ENCODE results near the gene RBL1. TPM values are rescaled to one million over a fixed set of nuclear protein-coding genes. Genes with fewer than 3 reads are reported as not detected.

The RBL1 gene
- total and polyA plus RNA-seq, 7 donors = 0.60 to 7.9 (median 3.6) TPM

GRCh38 chr20:36951979-36952738, 143.6 kb downstream of the RBL1 start:
- peaks cover 0 to 14% (median 4%) of the 10 kb centered on the region in 4 donors for H3K4me1 ChIP-seq
- TF ChIP-seq POLR2A (IDR thresholded peaks at IDR 0.05) = no peak
- no peak for TF ChIP-seq POLR2AphosphoS5 (IDR thresholded peaks at IDR 0.05)
- TF ChIP-seq CTCF (IDR thresholded peaks at IDR 0.05) = no peak
- TF ChIP-seq EP300 (IDR thresholded peaks at IDR 0.05) = no peak
- intact Hi-C loops (cut with DNase I) = no loop called here

GRCh38 chr20:36951198-36951978, 144.4 kb downstream of the RBL1 start, which contains the start of gene SAMHD1:
Gene SAMHD1, minus strand, starts transcription at chr20:36951708. Its CDS starts 65 bp downstream, at chr20:36951643.
- 0 to 1% methylated on average over 66 of the region's 66 CpGs for WGBS, 2 donors
- intact Hi-C loops (cut with DNase I) = no loop called here

More at GRCh38 chr20:36951979-36952738, 143.6 kb downstream of the RBL1 start:
- no peaks in the 10 kb centered on the region for H3K27me3 ChIP-seq
- WGBS, 2 donors = 28 to 36% methylated on average over 11 of the region's 11 CpGs
- H3K9me3 ChIP-seq = no peaks in the 10 kb centered on the region
- DNase-seq = no peak
- H3K36me3 ChIP-seq = no peaks in the 10 kb centered on the region
- peak overlapping the region; percentile 61 to 95 (median 93) for H3K4me3 ChIP-seq
- H3K27ac ChIP-seq = peak overlapping the region; percentile 79 to 96 (median 88)

GRCh38 chr20:36950414-36951197, 145.2 kb downstream of the RBL1 start:
- peaks cover 0 to 10% (median 4%) of the 10 kb centered on the region in 4 donors for H3K36me3 ChIP-seq
- H3K27me3 ChIP-seq = no peaks in the 10 kb centered on the region
- WGBS, 2 donors = 2 to 4% methylated on average over 24 of the region's 24 CpGs
- peaks cover 0 to 14% (median 6%) of the 10 kb centered on the region in 4 donors for H3K4me1 ChIP-seq
- H3K9me3 ChIP-seq = no peaks in the 10 kb centered on the region
- DNase-seq = peak; percentile 63
- peak overlapping the region; percentile 61 to 95 (median 93) for H3K4me3 ChIP-seq
- peak overlapping the region; percentile 79 to 96 (median 88) for H3K27ac ChIP-seq
- TF ChIP-seq POLR2AphosphoS5 (IDR thresholded peaks at IDR 0.05) (peak in 1 of 4 donors; percentile 24), POLR2A (IDR thresholded peaks at IDR 0.05) (no peak)
- intact Hi-C loops (cut with DNase I) = no loop called here

More at GRCh38 chr20:36951198-36951978, 144.4 kb downstream of the RBL1 start, which contains the start of gene SAMHD1:
- H3K4me1 ChIP-seq = peaks cover 0 to 14% (median 4%) of the 10 kb centered on the region in 4 donors
- DNase-seq = peak; percentile 99
- peak; percentile 89 to 97 (median 94) for TF ChIP-seq POLR2AphosphoS5 (IDR thresholded peaks at IDR 0.05)
- peak; percentile 71 to 72 for TF ChIP-seq POLR2A (IDR thresholded peaks at IDR 0.05)
- TF ChIP-seq CTCF (IDR thresholded peaks at IDR 0.05) = no peak
- H3K9me3 ChIP-seq = no peaks in the 10 kb centered on the region
- H3K27me3 ChIP-seq = no peaks in the 10 kb centered on the region
- peaks cover 0 to 2% (median under 1%) of the 10 kb centered on the region in 4 donors for H3K36me3 ChIP-seq
- H3K4me3 ChIP-seq = peak within 1 kb of the TSS; percentile 61 to 95 (median 93)
- H3K27ac ChIP-seq = peak within 1 kb of the TSS; percentile 79 to 96 (median 88)

Small RNA genes lying within 50 kb of the gene (small RNA-seq; reads per million reads assigned to genes)
- gene RPS3AP3 = 0 reads per million in 3 donors

Other genes starting within 250 kb of the RBL1 start
- gene TLDC2, start 219.9 kb downstream of the RBL1 start, total RNA-seq = under 1 TPM in 1 of 4 donors, not detected in 3; 0.36 TPM
- 10 to 100 TPM; 14.6 to 25.8 (median 24.3) TPM for gene TLDC2, start 219.9 kb downstream of the RBL1 start, polyA plus RNA-seq
- 100 to 1,000 TPM in 3 of 4 donors, 10 to 100 TPM in 1; 89.6 to 179 (median 146) TPM for gene SAMHD1, start 144.3 kb downstream of the RBL1 start, total RNA-seq
- gene SAMHD1, start 144.3 kb downstream of the RBL1 start, polyA plus RNA-seq = 10 to 100 TPM; 27.0 to 67.4 (median 49.2) TPM
- 10 to 100 TPM; 65.8 to 81.7 (median 76.1) TPM for gene RPN2, start 83.3 kb upstream of the RBL1 start, total RNA-seq
- 100 to 1,000 TPM in 1 of 3 donors, 10 to 100 TPM in 2; 21.6 to 142 (median 43.7) TPM for gene RPN2, start 83.3 kb upstream of the RBL1 start, polyA plus RNA-seq
- 10 to 100 TPM in 1 of 4 donors, 1 to 10 TPM in 3; 1.8 to 11.1 (median 5.1) TPM for gene MROH8, start 83.6 kb upstream of the RBL1 start, total RNA-seq
- 1 to 10 TPM in 2 of 3 donors, under 1 TPM in 1; 0.46 to 2.4 (median 1.0) TPM for gene MROH8, start 83.6 kb upstream of the RBL1 start, polyA plus RNA-seq
- gene GHRH, start 165.8 kb upstream of the RBL1 start, total RNA-seq = not detected
- gene GHRH, start 165.8 kb upstream of the RBL1 start, polyA plus RNA-seq = not detected
- gene MANBAL, start 193.7 kb upstream of the RBL1 start, total RNA-seq = 10 to 100 TPM; 30.4 to 68.5 (median 58.2) TPM
- gene MANBAL, start 193.7 kb upstream of the RBL1 start, polyA plus RNA-seq = 10 to 100 TPM; 34.2 to 57.1 (median 42.0) TPM